ENCODE measurements around the gene HPS3.

- TF ChIP-seq CTCF (conservative IDR thresholded peaks at IDR 0.05; ENCODE audit: low read depth, low read length) = no peak
- no peak for TF ChIP-seq EZH2 (IDR thresholded peaks at IDR 0.05; ENCODE audit: low read length, unreplicated experiment)
Observed at GRCh38 chr3:149145974-149146373, 16.5 kb downstream of the HPS3 start.

Data from PC-3 (cell line).